Left ventricle myocardium superior (tissue), 1 donor: Measurements from ENCODE around the gene HNRNPA1. TPM values are rescaled to one million over a fixed set of nuclear protein-coding genes. Genes with fewer than 3 reads are reported as not detected.
A peak's percentile ranks its signal among the peaks of the same experiment; 100 is the strongest.
"Not testable (repeated sequence)": the region's sequence is repeated elsewhere in the genome, so short reads cannot be mapped to it uniquely, and the experiment has no call there.

ENCODE experiments used
- ATAC-seq: fragments of 200-7000 bp; cut with Tn5 transposase; one replicate; pipeline ENCODE4 v1.9.1; 2020; ENCODE audit warnings: mild to moderate bottlenecking, moderate library complexity
- DNase-seq: peaks from one replicate; pipeline ENCODE4 v3.0.0-alpha.2; 2020
- intact Hi-C: fragments of 100-400 bp; cut with micrococcal nuclease; formaldehyde crosslinking; loops from one replicate; pipeline ENCODE4 v1.11.0; 2022
- total RNA-seq: library from RNA; stranded (reverse); fragmentation: NEBNext Ultra II Directional; extraction: Animal tissue kit (Norgen Biotek cat#: 25700); gene quantifications from one replicate; pipeline ENCODE4 v1.2.1, GENCODE V29; 2021
- donor health status: DM: no; HTN: yes; CAD: no; lungs with severe emphysema.

HNRNPA1 gene
- total RNA-seq, 1 donor from 2014 or later, result 450 TPM

GRCh38 chr12:54270345-54270744, 10.2 kb upstream of the HNRNPA1 start:
- DNase-seq (no peak), ATAC-seq (no peak)
- intact Hi-C loops, result no loop called here

GRCh38 chr12:54272214-54272613, 8.3 kb upstream of the HNRNPA1 start:
- DNase-seq, result no peak
- no peak for ATAC-seq
- intact Hi-C loops, result no loop called here

- no peak for DNase-seq
- peak; percentile 26 for ATAC-seq
- intact Hi-C loops, result no loop called here
These were observed 6.5 kb upstream of the HNRNPA1 start for GRCh38 chr12:54273981-54274380.

- ATAC-seq (no peak), DNase-seq (no peak)
- intact Hi-C loops, result no loop called here
These were observed 4.2 kb upstream of the HNRNPA1 start for GRCh38 chr12:54276368-54276767.

- ATAC-seq (no peak), DNase-seq (no peak)
- intact Hi-C loops, result no loop called here
These were observed 2.7 kb upstream of the HNRNPA1 start for GRCh38 chr12:54277823-54278276.

- intact Hi-C loops, result no loop called here
- ATAC-seq (no peak), DNase-seq (no peak)
These were observed 1.3 kb upstream of the HNRNPA1 start for GRCh38 chr12:54279227-54279631.

- intact Hi-C loops, result no loop called here
- peak; percentile 98 for DNase-seq
- peak; percentile 88 for ATAC-seq
These were observed 676 bp upstream of the HNRNPA1 start, which contains the start of gene CBX5 for GRCh38 chr12:54279632-54280467. Gene CBX5, minus strand, starts transcription at chr12:54280122. Its CDS starts 22,472 bp downstream, at chr12:54257650.

GRCh38 chr12:54281261-54281638, 724 bp downstream of the HNRNPA1 start:
- DNase-seq, ATAC-seq, intact Hi-C loops: not testable (repeated sequence)

- ATAC-seq, intact Hi-C loops, DNase-seq: not testable (repeated sequence)
These were observed 1.2 kb downstream of the HNRNPA1 start for GRCh38 chr12:54281694-54282093.

GRCh38 chr12:54282949-54283593, 2.5 kb downstream of the HNRNPA1 start:
- intact Hi-C loops, result no loop called here
- ATAC-seq (no peak), DNase-seq (peak; percentile 43)

GRCh38 chr12:54284070-54284780, 3.7 kb downstream of the HNRNPA1 start:
- DNase-seq, intact Hi-C loops, ATAC-seq: not testable (repeated sequence)

- DNase-seq (no peak), ATAC-seq (no peak)
- intact Hi-C loops, result no loop called here
These were observed 4.9 kb downstream of the HNRNPA1 start for GRCh38 chr12:54285150-54286041.

- intact Hi-C loops, result no loop called here
- no peak for DNase-seq
- ATAC-seq, result peak; percentile 56
These were observed 5.8 kb downstream of the HNRNPA1 start for GRCh38 chr12:54286042-54287030.

- intact Hi-C loops, result no loop called here
- DNase-seq (no peak), ATAC-seq (no peak)
These were observed 7.0 kb downstream of the HNRNPA1 start for GRCh38 chr12:54287261-54288157.

GRCh38 chr12:54292083-54292930, 11.8 kb downstream of the HNRNPA1 start:
- intact Hi-C loops, result no loop called here
- ATAC-seq, result peak; percentile 49

GRCh38 chr12:54292931-54293241, 12.4 kb downstream of the HNRNPA1 start:
- no peak for ATAC-seq
- DNase-seq, result no peak
- intact Hi-C loops, result no loop called here

More at GRCh38 chr12:54292083-54292930, 11.8 kb downstream of the HNRNPA1 start:
- DNase-seq, result peak; percentile 40
